TTC549 (cell line): ENCODE measurements around the gene SNRPB.
A peak's percentile ranks its signal among the peaks of the same experiment; 100 is the strongest.

Experiments
- FAIRE-seq: peaks from 2 replicates; lab custom pipeline; 2012; peaks lifted over from hg19 to GRCh38; lab: Jason Lieb, UNC

Gene SNRPB

GRCh38 chr20:2473516-2473915 is 2.9 kb upstream of the SNRPB start:
- FAIRE-seq: no peak

GRCh38 chr20:2469991-2470422 is 582 bp downstream of the SNRPB start:
- FAIRE-seq: no peak

GRCh38 chr20:2468581-2469407 is 1.8 kb downstream of the SNRPB start:
- no peak for FAIRE-seq

- FAIRE-seq: no peak
Measured at GRCh38 chr20:2467412-2467811, 3.2 kb downstream of the SNRPB start.

GRCh38 chr20:2465100-2465499 is 5.5 kb downstream of the SNRPB start:
- no peak for FAIRE-seq

- no peak for FAIRE-seq
Measured at GRCh38 chr20:2463616-2464365, 6.8 kb downstream of the SNRPB start.

GRCh38 chr20:2462484-2462883 is 8.1 kb downstream of the SNRPB start:
- no peak for FAIRE-seq

GRCh38 chr20:2460752-2461424 is 9.7 kb downstream of the SNRPB start:
- FAIRE-seq: no peak

GRCh38 chr20:2459981-2460751 is 10.4 kb downstream of the SNRPB start:
- no peak for FAIRE-seq

- no peak for FAIRE-seq
Measured at GRCh38 chr20:2458919-2459499, 11.6 kb downstream of the SNRPB start.

GRCh38 chr20:2455771-2456497 is 14.7 kb downstream of the SNRPB start:
- no peak for FAIRE-seq

GRCh38 chr20:2453792-2454191 is 16.8 kb downstream of the SNRPB start:
- no peak for FAIRE-seq

- peak; percentile 60 for FAIRE-seq
Measured at GRCh38 chr20:2451939-2452732, 18.5 kb downstream of the SNRPB start.

- FAIRE-seq: no peak
Measured at GRCh38 chr20:2451422-2451821, 19.2 kb downstream of the SNRPB start.

GRCh38 chr20:2449386-2449785 is 21.2 kb downstream of the SNRPB start:
- FAIRE-seq: no peak

- no peak for FAIRE-seq
Measured at GRCh38 chr20:2446845-2447244, 23.7 kb downstream of the SNRPB start.

GRCh38 chr20:2431185-2431584 is 39.4 kb downstream of the SNRPB start:
- FAIRE-seq: no peak

- no peak for FAIRE-seq
Measured at GRCh38 chr20:2430538-2430937, 40.1 kb downstream of the SNRPB start.

GRCh38 chr20:2429051-2429450 is 41.5 kb downstream of the SNRPB start:
- no peak for FAIRE-seq

- FAIRE-seq: no peak
Measured at GRCh38 chr20:2421247-2421646, 49.3 kb downstream of the SNRPB start.
